GM12878 (cell line): Measurements from ENCODE around the gene KCNQ1. TPM values are rescaled to one million over a fixed set of nuclear protein-coding genes. Genes with fewer than 3 reads are reported as not detected.

Source experiments
- ATAC-seq: fragments of 200-7000 bp; cut with Tn5 transposase; 3 replicates; pipeline ENCODE4 v1.9.1; 2020; ENCODE audit warnings: mild to moderate bottlenecking, moderate library complexity
- BruUV-seq: library from RNA; stranded (reverse); fragments of 400-500 nt; replicated peaks from 2 replicates; lab custom pipeline; 2021; lab: Mats Ljungman, UMichigan
- CTCF ChIA-PET: fragments of 300-600 bp; sonication (Branson Sonifier 250); formaldehyde crosslinking; extraction: SDS; loops from one replicate; lab custom pipeline; 2021; ENCODE audit warnings: inconsistent platforms; lab: Yijun Ruan, JAX
- POLR2A ChIA-PET: fragments of 350-600 bp; formaldehyde crosslinking; extraction: SDS; loops from one replicate; lab custom pipeline; 2021; ENCODE audit warnings: inconsistent platforms; lab: Charles Lee
- RAD21 ChIA-PET: fragments of 300-600 bp; sonication (Branson Sonifier 250); formaldehyde crosslinking; loops from one replicate; lab custom pipeline; 2023; ENCODE audit warnings: antibody characterized with exemption; ENCODE audit not compliant: unreplicated experiment; lab: Charles Lee
- SMC1A ChIA-PET: fragments of 300-600 bp; sonication (Branson Sonifier 250); formaldehyde crosslinking; loops from one replicate; lab custom pipeline; 2023; ENCODE audit not compliant: unreplicated experiment, uncharacterized antibody; lab: Charles Lee
- DNase-seq: peaks from one replicate; pipeline ENCODE4 v3.0.0-alpha.2; 2011; ENCODE audit warnings: low read depth, low spot score
- FAIRE-seq: peaks from 3 replicates; lab custom pipeline; 2011; peaks lifted over from hg19 to GRCh38; lab: Jason Lieb, UNC
- H2AFZ ChIP-seq: 2 replicates; pipeline ENCODE4 v1.6.0; 2011; ENCODE audit warnings: low read depth, low read length, control low read depth; ENCODE audit not compliant: control insufficient read depth
- H3K27ac ChIP-seq: 2 replicates; pipeline ENCODE4 v1.5.1; 2011; ENCODE audit warnings: control low read depth; ENCODE audit not compliant: control insufficient read depth, insufficient read depth
- H3K27me3 ChIP-seq, 2 experiments: replicated peaks in 1 of 2; 2 replicates each; pipeline versions ENCODE4 v1.6.0 to v1.6.1; 2011; ENCODE audit warnings: low read length in 1 of 2; ENCODE audit not compliant: control insufficient read depth in 2 of 2, insufficient read depth in 2 of 2
- H3K36me3 ChIP-seq, 2 experiments: 2 replicates each; pipeline ENCODE4 v1.5.1; 2011; ENCODE audit warnings: low read length in 1 of 2; ENCODE audit not compliant: control insufficient read depth in 2 of 2, insufficient read depth in 2 of 2
- H3K4me1 ChIP-seq: 2 replicates; pipeline ENCODE4 v1.6.1; 2011; ENCODE audit warnings: mild to moderate bottlenecking, low read length, moderate library complexity, mixed read lengths; ENCODE audit not compliant: control insufficient read depth, insufficient read depth
- H3K4me2 ChIP-seq: 2 replicates; pipeline ENCODE4 v1.6.0; 2011; ENCODE audit warnings: control low read depth; ENCODE audit not compliant: control insufficient read depth, insufficient read depth
- H3K4me3 ChIP-seq: fragments of 200-600 bp; sonication (generic); 2 replicates; pipeline ENCODE4 v1.5.1; 2016
- H3K79me2 ChIP-seq: 2 replicates; pipeline ENCODE4 v1.6.0; 2011; ENCODE audit warnings: low read length; ENCODE audit not compliant: control insufficient read depth, insufficient read depth
- H3K9ac ChIP-seq: 2 replicates; pipeline ENCODE4 v1.8.0; 2011; ENCODE audit warnings: low read length, control low read depth, mixed read lengths; ENCODE audit not compliant: control insufficient read depth, insufficient read depth
- H3K9me3 ChIP-seq: replicated peaks from 3 replicates; pipeline ENCODE4 v1.5.1; 2011; ENCODE audit warnings: mild to moderate bottlenecking, low read length; ENCODE audit not compliant: control insufficient read depth, insufficient read depth
- H4K20me1 ChIP-seq: 2 replicates; pipeline ENCODE4 v1.6.0; 2011; ENCODE audit not compliant: control insufficient read depth, insufficient read depth
- CHD2 ChIP-seq: IDR thresholded peaks from 2 replicates; pipeline ENCODE4 v1.6.1; 2011; ENCODE audit warnings: low read depth, low read length, improper control_type of control experiment, borderline replicate concordance
- EZH2 ChIP-seq: IDR thresholded peaks from 2 replicates; pipeline ENCODE4 v1.6.1; 2012; ENCODE audit warnings: low read depth, mild to moderate bottlenecking, control low read depth, inconsistent platforms, low read length, borderline replicate concordance; ENCODE audit not compliant: control insufficient read depth
- FOS ChIP-seq: IDR thresholded peaks from 3 replicates; pipeline ENCODE4 v1.6.1; 2011; ENCODE audit warnings: borderline replicate concordance; ENCODE audit not compliant: insufficient read length; ENCODE audit errors: extremely low read depth
- KDM1A ChIP-seq: fragments of 200-600 bp; sonication (generic); IDR thresholded peaks from 2 replicates; pipeline ENCODE4 v1.6.1; 2016; ENCODE audit warnings: borderline replicate concordance
- NFXL1 ChIP-seq: fragments of 450-650 bp; IDR thresholded peaks from 2 replicates; pipeline ENCODE4 v1.6.1; 2017; ENCODE audit warnings: antibody characterized with exemption, mild to moderate bottlenecking, borderline replicate concordance
- POLR2AphosphoS2 ChIP-seq: IDR thresholded peaks from 2 replicates; pipeline ENCODE4 v1.6.1; 2011; ENCODE audit warnings: low read depth, mild to moderate bottlenecking, low read length, improper control_type of control experiment, moderate library complexity
- PRDM15 ChIP-seq: fragments of 450-650 bp; formaldehyde crosslinking; IDR thresholded peaks from 2 replicates; pipeline ENCODE4 v1.4.0; 2020; ENCODE audit warnings: mild to moderate bottlenecking, moderate library complexity
- SUZ12 ChIP-seq: fragments of 200-600 bp; sonication (generic); IDR thresholded peaks from one replicate; pipeline ENCODE4 v1.6.1; 2018; ENCODE audit warnings: antibody characterized with exemption, mild to moderate bottlenecking; ENCODE audit not compliant: unreplicated experiment
- ZNF207 ChIP-seq: fragments of 450-650 bp; IDR thresholded peaks from 2 replicates; pipeline ENCODE4 v1.6.1; 2014; ENCODE audit warnings: antibody characterized with exemption, mild to moderate bottlenecking, borderline replicate concordance
- WGBS: methylation state at CpG from one replicate; pipeline ENCODE4 v1.1.6; 2016; ENCODE audit warnings: low lambda C conversion rate; ENCODE audit not compliant: insufficient replicate concordance, insufficient coverage; ENCODE audit errors: missing lambda C conversion rate; 5-methylcytosine and 5-hydroxymethylcytosine counted together
- in situ Hi-C: fragments of 300-500 bp; cut with MboI; formaldehyde crosslinking; loops from 9 replicates; pipeline ENCODE4 v1.14.3; 2018; ENCODE audit warnings: mixed read lengths
- intact Hi-C: fragments of 100-400 bp; cut with micrococcal nuclease; formaldehyde crosslinking; loops from one replicate; pipeline ENCODE4 v1.14.2; 2022; ENCODE audit not compliant: unreplicated experiment
- polyA plus RNA-seq, 11 experiments: library from polyadenylated mRNA; depleted of rRNA in 4 of 11; unstranded in 6 of 11; stranded (reverse) in 5 of 11; fragments of >200 nt; fragmentation: Nextera tagmentation in 4 of 11; fragmentation: Illumina TruSeq in 1 of 11; extraction: Ambion mirVana in 4 of 11; extraction: Trizol in 1 of 11; gene quantifications; 1 replicate in 1 of 11; 2 replicates in 10 of 11; pipeline versions ENCODE4 v1.2.1 to v1.2.3, GENCODE V29; 2011 to 2016; ENCODE audit warnings: inconsistent platforms in 2 of 11, missing spikeins in 2 of 11, low read depth in 1 of 11
- total RNA-seq, 4 experiments: library from RNA; depleted of rRNA in 3 of 4; stranded (reverse); fragments of >200 nt in 3 of 4; fragmentation: Illumina TruSeq in 1 of 4; extraction: Trizol in 1 of 4; gene quantifications; 2 replicates each; pipeline versions ENCODE4 v1.2.1 to v1.2.3, GENCODE V29; 2013 to 2021

KCNQ1 gene
- total and polyA plus RNA-seq, 10 of the 15 experiments (the other 5 are each of a cell fraction or from before 2014, with no cell fraction given), result 0.03 to 0.15 (median 0.12) TPM; not detected in 7

- ATAC-seq (no peak), DNase-seq (no peak), FAIRE-seq (no peak)
- H4K20me1 ChIP-seq, result no peaks in the 10 kb centered on the region
- H3K36me3 ChIP-seq, result no peaks in the 10 kb centered on the region
- no peak overlapping the region for H3K4me3 ChIP-seq
- RAD21 ChIA-PET, result no interaction called here
- in situ Hi-C loops, result no loop called here
- H3K4me1 ChIP-seq, result no peaks in the 10 kb centered on the region
- SMC1A ChIA-PET, result no interaction called here
- H3K9ac ChIP-seq, result no peak overlapping the region
- H3K4me2 ChIP-seq, result no peak overlapping the region
- no peak overlapping the region for H2AFZ ChIP-seq
- intact Hi-C loops, result no loop called here
- no peaks in the 10 kb centered on the region; the same call in 2 of the 3 replicates for H3K9me3 ChIP-seq
- no peaks in the 10 kb centered on the region for H3K79me2 ChIP-seq
- 51% methylated on average over 12 of the region's 13 CpGs for WGBS
- CTCF ChIA-PET, result interaction anchor here (1.5 kb wide), 1 partner anchor 13 kb away, joined by 3 read pairs; no protein-coding TSS in a partner anchor
- TF ChIP-seq KDM1A (no peak), CHD2 (no peak), SUZ12 (no peak), POLR2AphosphoS2 (no peak), FOS (no peak), ZNF207 (no peak), EZH2 (no peak), NFXL1 (no peak), PRDM15 (no peak)
- H3K27ac ChIP-seq, result no peak overlapping the region
- BruUV-seq, result no TSS peak
- POLR2A ChIA-PET, result no interaction called here
- no peaks in the 10 kb centered on the region for H3K27me3 ChIP-seq
These were observed 12.2 kb upstream of the KCNQ1 start for GRCh38 chr11:2432628-2433071.
